ENCODE results near the gene WFIKKN2.

DNA sequence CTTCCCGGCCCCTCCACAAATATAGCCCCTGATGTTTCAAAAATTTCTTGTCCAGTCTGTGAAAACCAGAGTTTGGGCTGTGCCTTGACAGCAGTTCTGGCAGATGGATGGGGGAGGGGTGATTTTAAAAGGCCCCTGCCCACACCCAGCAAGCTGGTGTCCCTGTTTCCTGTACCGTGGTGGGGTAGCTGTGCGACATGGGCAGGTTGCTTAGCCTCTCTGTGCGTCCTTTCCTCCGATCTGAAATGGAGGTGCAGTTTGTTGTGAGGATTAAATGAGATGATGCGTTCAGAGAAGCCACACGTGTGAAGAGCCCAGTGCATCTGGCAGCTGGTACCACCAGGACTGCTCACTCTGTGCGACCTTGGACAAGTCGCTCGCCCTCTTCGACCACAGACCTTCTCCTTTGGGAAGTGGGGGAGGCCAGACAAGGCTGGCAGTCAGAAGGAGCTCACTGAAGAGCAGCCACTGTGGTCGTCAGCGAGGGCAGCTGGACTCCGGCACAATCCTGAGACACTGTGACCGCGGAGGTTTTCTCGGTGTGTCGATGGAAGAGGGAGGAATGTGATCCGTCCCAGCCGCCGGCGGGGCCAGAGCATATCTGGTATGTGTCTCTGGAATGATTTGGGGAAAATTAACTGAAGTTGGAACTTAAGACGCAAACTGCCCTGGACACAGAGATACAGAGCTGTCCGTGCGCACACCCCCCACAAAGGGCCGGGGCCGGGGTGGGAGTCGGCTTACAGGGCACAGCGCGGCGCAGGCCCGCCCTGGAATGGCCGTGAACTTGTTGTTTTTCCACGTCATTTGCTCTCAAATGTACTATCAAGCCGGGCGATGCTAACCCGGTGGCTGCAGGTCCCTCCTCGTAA lies 721 bp upstream of the WFIKKN2 start:
- TF ChIP-seq, protein P1, sequence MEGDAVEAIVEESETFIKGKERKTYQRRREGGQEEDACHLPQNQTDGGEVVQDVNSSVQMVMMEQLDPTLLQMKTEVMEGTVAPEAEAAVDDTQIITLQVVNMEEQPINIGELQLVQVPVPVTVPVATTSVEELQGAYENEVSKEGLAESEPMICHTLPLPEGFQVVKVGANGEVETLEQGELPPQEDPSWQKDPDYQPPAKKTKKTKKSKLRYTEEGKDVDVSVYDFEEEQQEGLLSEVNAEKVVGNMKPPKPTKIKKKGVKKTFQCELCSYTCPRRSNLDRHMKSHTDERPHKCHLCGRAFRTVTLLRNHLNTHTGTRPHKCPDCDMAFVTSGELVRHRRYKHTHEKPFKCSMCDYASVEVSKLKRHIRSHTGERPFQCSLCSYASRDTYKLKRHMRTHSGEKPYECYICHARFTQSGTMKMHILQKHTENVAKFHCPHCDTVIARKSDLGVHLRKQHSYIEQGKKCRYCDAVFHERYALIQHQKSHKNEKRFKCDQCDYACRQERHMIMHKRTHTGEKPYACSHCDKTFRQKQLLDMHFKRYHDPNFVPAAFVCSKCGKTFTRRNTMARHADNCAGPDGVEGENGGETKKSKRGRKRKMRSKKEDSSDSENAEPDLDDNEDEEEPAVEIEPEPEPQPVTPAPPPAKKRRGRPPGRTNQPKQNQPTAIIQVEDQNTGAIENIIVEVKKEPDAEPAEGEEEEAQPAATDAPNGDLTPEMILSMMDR (IDR thresholded peaks at IDR 0.05), result no peak
- TF ChIP-seq POLR2A (IDR thresholded peaks at IDR 0.05), result no peak

Data from uterus (tissue), 2 donors.